GM21515 (cell line): ENCODE data around the gene RPL31.

Source experiments
- ATAC-seq: cut with Tn5 transposase; IDR thresholded peaks from one replicate; pipeline ENCODE4 v1.9.1; 2021; ENCODE audit not compliant: unreplicated experiment

Gene RPL31

GRCh38 chr2:100974712-100975520, 27.2 kb upstream of the RPL31 start:
- no peak for ATAC-seq

GRCh38 chr2:100975521-100975785, 26.6 kb upstream of the RPL31 start:
- ATAC-seq, result no peak

GRCh38 chr2:100976061-100976460, 26.0 kb upstream of the RPL31 start:
- no peak for ATAC-seq

- peak; percentile 89 for ATAC-seq
Measured at GRCh38 chr2:100976645-100977391, 25.3 kb upstream of the RPL31 start.

- no peak for ATAC-seq
Measured at GRCh38 chr2:100977511-100977910, 24.6 kb upstream of the RPL31 start.

GRCh38 chr2:100978582-100979191, 23.4 kb upstream of the RPL31 start:
- no peak for ATAC-seq

- ATAC-seq, result no peak
Measured at GRCh38 chr2:100980046-100980445, 22.0 kb upstream of the RPL31 start.

GRCh38 chr2:100981011-100981410, 21.1 kb upstream of the RPL31 start:
- ATAC-seq, result no peak

GRCh38 chr2:100982431-100982861, 19.6 kb upstream of the RPL31 start:
- ATAC-seq, result no peak

- ATAC-seq, result no peak
Measured at GRCh38 chr2:100983201-100983600, 18.9 kb upstream of the RPL31 start.

GRCh38 chr2:100983684-100984310, 18.3 kb upstream of the RPL31 start:
- no peak for ATAC-seq

GRCh38 chr2:100984892-100985307, 17.2 kb upstream of the RPL31 start:
- no peak for ATAC-seq

- no peak for ATAC-seq
Measured at GRCh38 chr2:100986157-100986556, 15.9 kb upstream of the RPL31 start.

GRCh38 chr2:100987536-100987935, 14.6 kb upstream of the RPL31 start:
- no peak for ATAC-seq

GRCh38 chr2:100987974-100988373, 14.1 kb upstream of the RPL31 start:
- ATAC-seq, result no peak

GRCh38 chr2:100988630-100989417, 13.3 kb upstream of the RPL31 start:
- ATAC-seq, result no peak

- no peak for ATAC-seq
Measured at GRCh38 chr2:100989666-100990065, 12.4 kb upstream of the RPL31 start.

- no peak for ATAC-seq
Measured at GRCh38 chr2:100990166-100990565, 11.9 kb upstream of the RPL31 start.

GRCh38 chr2:100990650-100991403, 11.3 kb upstream of the RPL31 start:
- ATAC-seq, result no peak

- no peak for ATAC-seq
Measured at GRCh38 chr2:100991404-100991773, 10.7 kb upstream of the RPL31 start.
